Body of pancreas (tissue), 4 donors: ENCODE data around the gene SAMD9.

Source experiments
- CTCF ChIP-seq, 7 experiments: fragments of 450-650 bp in 4 of 7; fragments of 200-600 bp in 3 of 7; sonication (generic) in 3 of 7; IDR thresholded peaks; one replicate each; pipeline ENCODE4 v1.5.1; 2016 to 2019; ENCODE audit warnings: antibody characterized with exemption in 7 of 7
- POLR2A ChIP-seq, 3 donors: fragments of 450-650 bp; IDR thresholded peaks; one replicate each; pipeline ENCODE4 v1.6.1; 2016; ENCODE audit warnings: antibody characterized with exemption in 3 of 3, mild to moderate bottlenecking in 2 of 3

- TF ChIP-seq CTCF (IDR thresholded peaks at IDR 0.05) = no peak
- TF ChIP-seq POLR2A (IDR thresholded peaks at IDR 0.05) = no peak
These were observed 56.9 kb downstream of the SAMD9 start for GRCh38 chr7:93060865-93061264.
